ENCODE data around the gene SLC41A3. TPM values are rescaled to one million over a fixed set of nuclear protein-coding genes. Genes with fewer than 3 reads are reported as not detected.

The SLC41A3 gene
- total and polyA plus RNA-seq, 2 of the 8 experiments (the other 6 are each of a cell fraction or from before 2014, with no cell fraction given) = 30.2 to 56.4 TPM

DNA sequence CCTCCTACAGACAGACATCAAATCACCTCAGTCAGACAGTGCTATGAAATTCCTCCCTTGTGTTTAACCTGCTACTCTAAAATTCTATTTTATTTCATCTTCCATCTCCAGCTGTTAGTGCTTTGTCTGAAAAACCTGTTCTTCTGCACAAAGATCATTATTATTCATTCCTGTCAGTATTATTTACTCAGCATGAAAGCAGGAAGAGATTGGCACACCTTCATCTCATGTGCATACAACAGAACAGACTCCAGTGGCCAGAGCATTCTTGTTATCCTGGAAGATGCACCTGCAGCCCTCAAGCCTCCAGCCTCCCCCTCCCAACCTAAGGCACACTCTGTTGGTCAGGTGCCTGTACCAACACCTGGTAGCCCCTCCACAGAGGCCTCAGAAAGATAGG is 116.8 kb downstream of the SLC41A3 start:
- no peak overlapping the region for H3K14ac ChIP-seq (ENCODE audit: insufficient read length)
- FAIRE-seq (no peak), DNase-seq (ENCODE audit: low read depth in 1 of 2, low spot score in 2 of 2) (no peak)
- H2BK5ac ChIP-seq (ENCODE audit: low read depth, low read length) = no peak overlapping the region
- no peak overlapping the region for H2AK5ac ChIP-seq (ENCODE audit: low read depth, low read length)
- H2BK20ac ChIP-seq (ENCODE audit: low read length) = no peak overlapping the region
- H4K91ac ChIP-seq (replicated peaks; ENCODE audit: insufficient read length, low read length) = no peak overlapping the region
- H3K18ac ChIP-seq (ENCODE audit: extremely low read depth, low read length) = no peak overlapping the region
- H2BK12ac ChIP-seq (ENCODE audit: low read depth, low read length) = no peak overlapping the region
- CTCF ChIA-PET (ENCODE audit: partially characterized antibody) = interaction anchor here (0.7 to 0.9 kb wide), 2 partner anchors 9 to 189 kb away, joined by 3 to 4 read pairs; no protein-coding TSS in a partner anchor
- no peak overlapping the region for H3K56ac ChIP-seq (replicated peaks; ENCODE audit: insufficient read length, low read depth, low read length)
- no peak overlapping the region for H3K27ac ChIP-seq (ENCODE audit: low read depth, low read length)
- no peak overlapping the region for H3K4me2 ChIP-seq (ENCODE audit: insufficient read depth in 1 of 2, low read depth in 2 of 2, low read length in 2 of 2)
- no peak overlapping the region for H2AFZ ChIP-seq (ENCODE audit: low read length)
- no peaks in the 10 kb centered on the region for H3K79me1 ChIP-seq (ENCODE audit: low read depth, low read length)
- H3K4ac ChIP-seq (replicated peaks; ENCODE audit: insufficient read length, low read depth, low read length) = no peak overlapping the region
- H2BK15ac ChIP-seq (ENCODE audit: low read length) = no peak overlapping the region
- H3K4me3 ChIP-seq (ENCODE audit: extremely low read depth in 1 of 4, insufficient read depth in 2 of 4, low read depth in 3 of 4, low read length in 4 of 4) = no peak overlapping the region
- TF ChIP-seq, protein P1, sequence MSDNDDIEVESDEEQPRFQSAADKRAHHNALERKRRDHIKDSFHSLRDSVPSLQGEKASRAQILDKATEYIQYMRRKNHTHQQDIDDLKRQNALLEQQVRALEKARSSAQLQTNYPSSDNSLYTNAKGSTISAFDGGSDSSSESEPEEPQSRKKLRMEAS (IDR thresholded peaks at IDR 0.05) = no peak
- TF ChIP-seq, protein P2, sequence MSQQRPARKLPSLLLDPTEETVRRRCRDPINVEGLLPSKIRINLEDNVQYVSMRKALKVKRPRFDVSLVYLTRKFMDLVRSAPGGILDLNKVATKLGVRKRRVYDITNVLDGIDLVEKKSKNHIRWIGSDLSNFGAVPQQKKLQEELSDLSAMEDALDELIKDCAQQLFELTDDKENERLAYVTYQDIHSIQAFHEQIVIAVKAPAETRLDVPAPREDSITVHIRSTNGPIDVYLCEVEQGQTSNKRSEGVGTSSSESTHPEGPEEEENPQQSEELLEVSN (IDR thresholded peaks at IDR 0.05) = no peak
- TF ChIP-seq SUZ12 (IDR thresholded peaks at IDR 0.05; ENCODE audit: low read length) = no peak
- TF ChIP-seq, protein P3, sequence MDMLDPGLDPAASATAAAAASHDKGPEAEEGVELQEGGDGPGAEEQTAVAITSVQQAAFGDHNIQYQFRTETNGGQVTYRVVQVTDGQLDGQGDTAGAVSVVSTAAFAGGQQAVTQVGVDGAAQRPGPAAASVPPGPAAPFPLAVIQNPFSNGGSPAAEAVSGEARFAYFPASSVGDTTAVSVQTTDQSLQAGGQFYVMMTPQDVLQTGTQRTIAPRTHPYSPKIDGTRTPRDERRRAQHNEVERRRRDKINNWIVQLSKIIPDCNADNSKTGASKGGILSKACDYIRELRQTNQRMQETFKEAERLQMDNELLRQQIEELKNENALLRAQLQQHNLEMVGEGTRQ (IDR thresholded peaks at IDR 0.05; ENCODE audit: low read length) = no peak
- TF ChIP-seq HDAC2 (IDR thresholded peaks at IDR 0.05; ENCODE audit: borderline replicate concordance in 1 of 2, low read depth in 2 of 2, low read length in 2 of 2) = no peak
- no peak for TF ChIP-seq SRF (IDR thresholded peaks at IDR 0.05; ENCODE audit: low read depth, low read length)
- no peak for TF ChIP-seq CBX8 (IDR thresholded peaks at IDR 0.05; ENCODE audit: borderline replicate concordance, low read depth, low read length)
- no peak overlapping the region for H3K23ac ChIP-seq (ENCODE audit: insufficient read length)
- H3K79me2 ChIP-seq (ENCODE audit: control insufficient read depth in 1 of 2, insufficient read depth in 2 of 2, low read length in 2 of 2) = no peaks in the 10 kb centered on the region
- POLR2A ChIA-PET (ENCODE audit: partially characterized antibody) = no interaction called here
- H3K9me3 ChIP-seq (ENCODE audit: insufficient read depth in 2 of 2, low read depth in 1 of 2, low read length in 1 of 2) = no peaks in the 10 kb centered on the region
- H3K23me2 ChIP-seq (ENCODE audit: low read depth, low read length) = peaks cover 2% of the 10 kb centered on the region; the same call in 1 of the 2 replicates
- no peak overlapping the region for H3K9ac ChIP-seq (replicated peaks in 1 of 4; ENCODE audit: extremely low read depth in 1 of 4, low read depth in 3 of 4, low read length in 3 of 4)
- H3K27me3 ChIP-seq (replicated peaks in 1 of 4; ENCODE audit: control insufficient read depth in 3 of 4, extremely low read depth in 1 of 4, insufficient read depth in 3 of 4, low read length in 3 of 4) = peaks cover 0 to 10% (median 7%) of the 10 kb centered on the region in 4 experiments; a peak in 5 of 7 replicates
- no peak overlapping the region for H4K8ac ChIP-seq (ENCODE audit: extremely low read depth, insufficient read depth, low read length)
- H2BK120ac ChIP-seq (replicated peaks; ENCODE audit: low read depth, low read length) = no peak overlapping the region
- no peaks in the 10 kb centered on the region for H4K20me1 ChIP-seq (replicated peaks in 1 of 2; ENCODE audit: control insufficient read depth in 1 of 2, insufficient read depth in 2 of 2, low read length in 2 of 2)
- H4K5ac ChIP-seq (ENCODE audit: insufficient read length, low read depth, low read length) = no peak overlapping the region
- H3K36me3 ChIP-seq (ENCODE audit: control insufficient read depth in 2 of 4, insufficient read depth in 4 of 4, low read length in 3 of 4) = no peaks in the 10 kb centered on the region
- no peaks in the 10 kb centered on the region for H3K4me1 ChIP-seq (replicated peaks in 1 of 4; ENCODE audit: control insufficient read depth in 3 of 4, insufficient read depth in 4 of 4, low read length in 3 of 4)
